Measurements from ENCODE around the gene LCLAT1. TPM values are rescaled to one million over a fixed set of nuclear protein-coding genes. Genes with fewer than 3 reads are reported as not detected.

Gene LCLAT1
- polyA plus RNA-seq, 12 donors = 6.9 to 11.2 (median 9.2) TPM; not detected in 1

- no peak for DNase-seq
Observed at GRCh38 chr2:30691948-30692828, 245.1 kb downstream of the LCLAT1 start.

DNA sequence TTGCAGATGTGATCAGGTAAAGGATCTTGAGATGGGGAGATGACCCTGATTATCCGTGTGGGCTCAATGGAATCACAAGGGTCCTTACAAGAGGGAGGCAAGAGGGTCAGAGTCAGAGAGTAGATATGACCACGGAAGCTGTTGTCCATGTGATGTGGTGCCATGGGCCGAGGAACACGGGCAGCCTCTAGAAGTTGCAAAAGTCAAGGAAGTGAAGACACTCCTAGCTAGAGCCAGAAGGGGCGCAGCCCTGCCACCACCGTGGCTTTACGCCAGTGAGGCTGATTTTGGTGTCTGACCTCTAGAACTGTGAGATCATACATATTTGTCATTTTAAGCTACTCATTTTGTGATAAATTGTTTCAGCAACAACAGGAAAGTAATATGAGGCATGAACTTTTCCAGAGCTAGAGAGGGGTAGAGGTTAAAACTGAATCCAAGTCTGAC lies 245.8 kb downstream of the LCLAT1 start:
- DNase-seq = no peak

Other genes with a start within 250 kb of the LCLAT1 start
- 10 to 100 TPM in 11 of 12 donors, not detected in 1; 17.8 to 37.7 (median 27.1) TPM for gene LBH, start 215.7 kb upstream of the LCLAT1 start, polyA plus RNA-seq (ENCODE audit: insufficient read length in 12 of 12)

All from muscle of arm (tissue), 12 donors.